Left ventricle myocardium inferior (tissue), 1 donor: Measurements from ENCODE around the gene CYP46A1. TPM values are rescaled to one million over a fixed set of nuclear protein-coding genes. Genes with fewer than 3 reads are reported as not detected.

Experiments used
- DNase-seq: peaks from one replicate; pipeline ENCODE4 v3.0.0-alpha.2; 2020
- H3K27ac ChIP-seq: fragments of 200-600 bp; replicated peaks from 2 replicates; pipeline ENCODE4 v1.8.0; 2021
- H3K27me3 ChIP-seq: fragments of 200-600 bp; 2 replicates; pipeline ENCODE4 v1.8.0; 2021; ENCODE audit warnings: low read depth
- H3K36me3 ChIP-seq: fragments of 200-600 bp; 2 replicates; pipeline ENCODE4 v1.8.0; 2021
- H3K4me1 ChIP-seq: fragments of 200-600 bp; 2 replicates; pipeline ENCODE4 v1.8.0; 2021
- H3K4me3 ChIP-seq: fragments of 200-600 bp; 2 replicates; pipeline ENCODE4 v1.8.0; 2021; ENCODE audit warnings: mild to moderate bottlenecking, moderate library complexity
- H3K9me3 ChIP-seq: fragments of 200-600 bp; replicated peaks from 2 replicates; pipeline ENCODE4 v1.8.0; 2021
- CTCF ChIP-seq: fragments of 200-600 bp; IDR thresholded peaks from 2 replicates; pipeline ENCODE4 v1.8.0; 2021; ENCODE audit warnings: antibody characterized with exemption, mild to moderate bottlenecking, borderline replicate concordance
- intact Hi-C: fragments of 100-400 bp; cut with micrococcal nuclease; formaldehyde crosslinking; loops from one replicate; pipeline ENCODE4 v1.11.0; 2022
- total RNA-seq: library from RNA; stranded (reverse); fragmentation: NEBNext Ultra II Directional; extraction: Animal tissue kit (Norgen Biotek cat#: 25700); gene quantifications from one replicate; pipeline ENCODE4 v1.2.1, GENCODE V29; 2021
- donor health status: DM: no; HTN: yes; CAD: no; lungs with severe emphysema.

The CYP46A1 gene
- total RNA-seq, 1 donor from 2014 or later, result 4.2 TPM

DNA sequence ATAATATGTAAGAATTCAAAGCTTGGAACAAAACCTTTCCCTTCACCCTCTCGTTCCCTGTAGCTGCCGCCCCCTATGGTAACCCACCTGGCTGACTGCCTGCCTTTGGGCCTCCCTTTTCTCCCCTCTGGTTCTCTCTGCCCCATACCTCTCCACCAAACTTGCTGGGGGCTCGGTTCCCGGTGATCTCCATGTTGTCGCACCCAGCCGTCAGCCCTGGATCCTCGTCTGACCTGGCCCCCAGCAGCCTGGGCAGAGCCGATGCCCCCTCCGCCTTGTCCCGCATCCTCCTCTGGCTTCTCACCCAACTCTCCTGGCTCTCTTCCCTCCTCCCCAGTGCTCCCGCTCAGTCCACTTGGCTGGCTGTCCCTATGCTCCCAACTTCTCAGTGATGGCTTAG is 4.5 kb downstream of the CYP46A1 start:
- Histone ChIP-seq H3K36me3 (no peaks in the 10 kb centered on the region), H3K9me3 (no peaks in the 10 kb centered on the region), H3K27ac (no peak overlapping the region), H3K4me3 (no peak overlapping the region), H3K27me3 (no peaks in the 10 kb centered on the region), H3K4me1 (peaks cover 6% of the 10 kb centered on the region)
- no peak for DNase-seq
- intact Hi-C loops, result no loop called here
- TF ChIP-seq CTCF, result no peak

GRCh38 chr14:99689266-99690236 is 5.5 kb downstream of the CYP46A1 start:
- Histone ChIP-seq H3K27ac (no peak overlapping the region), H3K36me3 (no peaks in the 10 kb centered on the region), H3K27me3 (no peaks in the 10 kb centered on the region), H3K4me3 (no peak overlapping the region), H3K4me1 (peaks cover 3% of the 10 kb centered on the region), H3K9me3 (no peaks in the 10 kb centered on the region)
- intact Hi-C loops, result no loop called here
- TF ChIP-seq CTCF, result no peak
- no peak for DNase-seq

DNA sequence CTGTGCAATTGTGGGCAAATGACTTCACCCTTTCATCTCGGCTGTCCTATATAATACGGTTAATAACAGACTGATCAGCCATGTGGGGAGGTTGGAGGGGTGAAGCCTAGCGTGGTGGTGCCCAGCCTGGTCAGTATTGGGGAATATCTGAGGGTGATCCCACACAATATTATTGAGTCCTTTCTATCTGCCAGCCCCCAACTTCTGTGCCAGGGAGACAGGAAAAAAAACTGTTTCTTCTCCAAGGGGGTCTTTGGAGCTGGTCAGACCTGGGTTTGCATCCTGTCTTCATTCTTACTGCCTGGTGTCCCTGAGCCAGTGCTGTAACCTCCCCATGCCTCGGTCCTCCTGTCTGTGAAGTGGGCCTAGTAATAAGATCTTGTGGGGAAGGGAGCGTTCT is 6.5 kb downstream of the CYP46A1 start:
- DNase-seq, result no peak
- TF ChIP-seq CTCF, result no peak
- Histone ChIP-seq H3K9me3 (no peaks in the 10 kb centered on the region), H3K4me1 (no peaks in the 10 kb centered on the region), H3K4me3 (no peak overlapping the region), H3K27ac (no peak overlapping the region), H3K36me3 (no peaks in the 10 kb centered on the region), H3K27me3 (no peaks in the 10 kb centered on the region)
- intact Hi-C loops, result no loop called here

DNA sequence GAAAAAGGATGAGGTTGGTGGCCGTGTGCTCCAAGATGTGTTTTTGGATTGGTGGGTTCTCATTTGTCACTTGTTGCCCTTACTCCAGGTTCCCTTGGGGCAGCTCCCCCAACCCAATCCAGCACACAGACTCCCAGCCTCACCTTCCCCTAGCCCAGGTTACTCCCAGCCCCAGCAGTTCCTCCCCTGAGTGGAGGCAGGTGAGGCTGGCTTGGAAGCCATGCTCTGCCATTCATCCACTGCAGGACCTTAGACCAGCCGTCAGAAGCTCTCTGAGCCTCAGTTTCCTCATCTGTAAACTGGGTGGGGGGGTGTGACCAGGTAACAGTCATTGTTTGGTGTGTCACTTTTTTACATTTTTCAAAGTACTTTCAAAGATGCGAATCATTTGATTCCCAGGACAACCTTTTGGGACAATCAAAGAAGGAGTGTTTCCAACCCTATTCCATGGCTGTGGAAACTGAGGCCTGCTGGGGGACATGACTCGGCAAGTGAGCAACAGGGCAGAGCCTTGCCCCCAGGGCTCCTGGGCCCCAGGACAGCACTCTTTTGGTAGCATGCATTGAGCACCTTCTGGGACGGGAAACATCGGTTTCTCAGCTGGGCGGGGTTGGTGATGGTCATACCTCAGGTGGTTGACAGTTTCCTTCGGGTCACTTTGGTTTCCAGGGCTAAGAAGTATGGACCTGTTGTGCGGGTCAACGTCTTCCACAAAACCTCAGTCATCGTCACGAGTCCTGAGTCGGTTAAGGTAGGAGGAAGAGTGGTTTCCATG is 7.2 kb downstream of the CYP46A1 start:
- DNase-seq, result no peak
- intact Hi-C loops, result no loop called here
- no peak overlapping the region for H3K27ac ChIP-seq

More for the DNA sequence above, 7.2 kb downstream of the CYP46A1 start:
- Histone ChIP-seq H3K4me3 (no peak overlapping the region), H3K27me3 (no peaks in the 10 kb centered on the region), H3K9me3 (no peaks in the 10 kb centered on the region), H3K36me3 (no peaks in the 10 kb centered on the region), H3K4me1 (no peaks in the 10 kb centered on the region)
- TF ChIP-seq CTCF, result no peak
